ENCODE results near the gene UTP14C.
"Not testable (repeated sequence)": the region's sequence is repeated elsewhere in the genome, so short reads cannot be mapped to it uniquely, and the experiment has no call there.

Gene UTP14C

GRCh38 chr13:52048516-52048915 lies 24.0 kb downstream of the UTP14C start:
- DNase-seq (ENCODE audit: low read depth) = no peak

DNA sequence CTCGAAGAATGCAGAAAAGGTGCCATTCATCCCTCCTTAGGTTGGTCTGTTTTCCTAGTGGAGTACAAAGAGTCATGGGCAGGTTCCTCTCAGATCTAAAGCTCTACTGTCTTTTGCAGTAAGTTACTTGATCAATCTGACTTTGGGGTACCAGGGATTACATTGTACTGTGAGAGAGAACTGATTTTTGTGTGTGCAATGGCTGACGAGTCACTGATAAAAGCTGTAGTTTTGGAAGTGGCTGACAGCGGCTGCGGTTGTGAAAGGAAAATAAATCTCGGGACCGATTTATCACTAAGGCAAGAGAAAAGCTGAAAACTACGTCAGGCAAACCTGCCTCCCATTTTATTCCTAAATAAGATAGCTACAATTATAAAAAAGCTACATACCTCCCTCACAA lies 26.9 kb downstream of the UTP14C start:
- no peak for DNase-seq (ENCODE audit: low read depth)

- no peak for DNase-seq (ENCODE audit: low read depth)
Measured at GRCh38 chr13:52053460-52053859, 29.0 kb downstream of the UTP14C start.

DNA sequence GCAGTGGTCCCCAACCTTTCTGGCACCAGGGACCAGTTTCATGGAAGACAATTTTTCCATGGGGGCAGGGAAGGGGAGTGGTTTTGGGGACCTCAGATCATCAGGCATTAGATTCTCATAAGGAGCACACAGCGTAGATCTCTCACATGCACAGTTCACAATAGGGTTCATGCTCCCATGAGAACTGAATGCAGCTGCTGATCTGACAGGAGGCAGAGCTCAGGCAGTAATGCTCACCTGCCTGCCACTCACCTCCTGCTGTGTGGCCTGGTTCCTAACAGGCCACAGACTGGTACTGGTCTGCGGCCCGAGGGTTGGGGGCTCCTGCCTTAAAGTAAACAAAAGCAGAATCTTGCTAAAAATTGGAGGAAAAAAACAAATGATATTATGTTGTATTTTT lies 36.6 kb downstream of the UTP14C start:
- DNase-seq (ENCODE audit: low read depth) = not testable (repeated sequence)

- no peak for DNase-seq (ENCODE audit: low read depth)
Measured at GRCh38 chr13:52061587-52061986, 37.1 kb downstream of the UTP14C start.

GRCh38 chr13:52067237-52067636 lies 42.7 kb downstream of the UTP14C start:
- DNase-seq (ENCODE audit: low read depth) = no peak

- DNase-seq (ENCODE audit: low read depth) = no peak
Measured at GRCh38 chr13:52070929-52071523, 46.5 kb downstream of the UTP14C start.
